ENCODE measurements around the gene TMEM121.

- TF ChIP-seq CTCF (IDR thresholded peaks at IDR 0.05; ENCODE audit: control extremely low read depth in 1 of 3, insufficient read depth in 1 of 3, low read depth in 1 of 3, low read length in 3 of 3) (no peak), EZH2 (IDR thresholded peaks at IDR 0.05; ENCODE audit: low read depth, low read length, severe bottlenecking) (no peak), JUND (IDR thresholded peaks at IDR 0.05; ENCODE audit: low read length) (no peak), TAF1 (IDR thresholded peaks at IDR 0.05; ENCODE audit: low read depth, low read length) (no peak), MAFK (IDR thresholded peaks at IDR 0.05; ENCODE audit: low read depth, low read length) (no peak), POLR2AphosphoS5 (IDR thresholded peaks at IDR 0.05; ENCODE audit: low read depth, low read length) (no peak), FOSL1 (IDR thresholded peaks at IDR 0.05; ENCODE audit: insufficient read depth, low read depth, low read length) (no peak), POLR2A (IDR thresholded peaks at IDR 0.05; ENCODE audit: control extremely low read depth in 1 of 2, low read depth in 2 of 2, low read length in 2 of 2) (no peak), HDAC2 (IDR thresholded peaks at IDR 0.05; ENCODE audit: borderline replicate concordance in 1 of 2, low read depth in 2 of 2, low read length in 2 of 2) (no peak), BRCA1 (IDR thresholded peaks at IDR 0.05; ENCODE audit: low read depth, low read length) (no peak), ZNF274 (IDR thresholded peaks at IDR 0.05; ENCODE audit: borderline replicate concordance, extremely low read depth, low read length) (no peak), SIN3A (conservative IDR thresholded peaks at IDR 0.05 in 1 of 2, IDR thresholded peaks at IDR 0.05 in 1 of 2; ENCODE audit: low read depth in 1 of 2, low read length in 2 of 2) (no peak), CHD7 (IDR thresholded peaks at IDR 0.05; ENCODE audit: insufficient replicate concordance, low read length) (no peak), MAX (IDR thresholded peaks at IDR 0.05) (no peak)
Observed at GRCh38 chr14:105531894-105532623, 5.7 kb downstream of the TMEM121 start.

Data from H1 (cell line).